Body of pancreas (tissue), 4 donors: ENCODE results near the gene DNAJC8. TPM values are rescaled to one million over a fixed set of nuclear protein-coding genes. Genes with fewer than 3 reads are reported as not detected.
A peak's percentile ranks its signal among the peaks of the same experiment; 100 is the strongest.

Source experiments
- ATAC-seq: fragments of 150-250 bp; one replicate; pipeline ENCODE4 v1.9.1; 2016
- DNase-seq, 4 donors: peaks; one replicate each; pipeline ENCODE4 v3.0.0-alpha.2; 2019
- H3K27ac ChIP-seq, 4 donors: fragments of 200-600 bp; sonication (generic); 1 replicate in 3 of 4; 2 replicates in 1 of 4; pipeline versions ENCODE4 v1.5.1 to v1.6.1; 2016 to 2019; ENCODE audit warnings: mild to moderate bottlenecking in 1 of 4, mixed read lengths in 1 of 4, moderate library complexity in 1 of 4
- H3K27me3 ChIP-seq, 2 donors: fragments of 200-600 bp; sonication (generic); one replicate each; pipeline ENCODE4 v1.6.0; 2016; ENCODE audit warnings: mild to moderate bottlenecking in 1 of 2
- H3K36me3 ChIP-seq, 2 donors: fragments of 200-600 bp; sonication (generic); replicated peaks in 1 of 2; 2 replicates each; pipeline ENCODE4 v1.5.1; 2016; ENCODE audit warnings: low read depth in 2 of 2; ENCODE audit not compliant: insufficient read depth in 1 of 2
- H3K4me1 ChIP-seq: fragments of 200-600 bp; sonication (generic); one replicate; pipeline ENCODE4 v1.6.0; 2016
- H3K4me3 ChIP-seq, 2 donors: fragments of 200-600 bp; sonication (generic); 1 replicate in 1 of 2; 2 replicates in 1 of 2; pipeline ENCODE4 v1.5.1; 2016 to 2019
- H3K9me3 ChIP-seq, 3 donors: fragments of 200-600 bp; sonication (generic); 1 replicate in 2 of 3; 2 replicates in 1 of 3; pipeline ENCODE4 v1.5.1; 2016
- POLR2A ChIP-seq, 3 donors: fragments of 450-650 bp; IDR thresholded peaks; one replicate each; pipeline ENCODE4 v1.6.1; 2016; ENCODE audit warnings: antibody characterized with exemption in 3 of 3, mild to moderate bottlenecking in 2 of 3
- WGBS, 2 donors: methylation state at CpG; one replicate each; pipeline ENCODE4 v1.1.5; 2017; 5-methylcytosine and 5-hydroxymethylcytosine counted together
- intact Hi-C: fragments of 100-400 bp; cut with DNase I; formaldehyde crosslinking; loops from one replicate; pipeline ENCODE4 v1.15.1; 2023
- total RNA-seq, 2 donors: library from RNA; depleted of rRNA; stranded (reverse); fragments of >200 nt; gene quantifications; one replicate each; pipeline ENCODE4 v1.1.0, GENCODE V29; 2016
- TF ChIP-seq, protein P1 (sequence below), 7 experiments: fragments of 450-650 bp in 4 of 7; fragments of 200-600 bp in 3 of 7; sonication (generic) in 3 of 7; IDR thresholded peaks; one replicate each; pipeline ENCODE4 v1.5.1; 2016 to 2019; ENCODE audit warnings: antibody characterized with exemption in 7 of 7

The DNAJC8 gene
- total RNA-seq, 2 donors from 2014 or later: 18.7 to 53.1 TPM

- Histone ChIP-seq H3K27me3 (no peaks in the 10 kb centered on the region), H3K27ac (no peak overlapping the region), H3K4me1 (no peaks in the 10 kb centered on the region), H3K9me3 (no peaks in the 10 kb centered on the region), H3K4me3 (no peak overlapping the region), H3K36me3 (peaks cover 0 to 14% of the 10 kb centered on the region in 2 donors)
- TF ChIP-seq, protein P1, sequence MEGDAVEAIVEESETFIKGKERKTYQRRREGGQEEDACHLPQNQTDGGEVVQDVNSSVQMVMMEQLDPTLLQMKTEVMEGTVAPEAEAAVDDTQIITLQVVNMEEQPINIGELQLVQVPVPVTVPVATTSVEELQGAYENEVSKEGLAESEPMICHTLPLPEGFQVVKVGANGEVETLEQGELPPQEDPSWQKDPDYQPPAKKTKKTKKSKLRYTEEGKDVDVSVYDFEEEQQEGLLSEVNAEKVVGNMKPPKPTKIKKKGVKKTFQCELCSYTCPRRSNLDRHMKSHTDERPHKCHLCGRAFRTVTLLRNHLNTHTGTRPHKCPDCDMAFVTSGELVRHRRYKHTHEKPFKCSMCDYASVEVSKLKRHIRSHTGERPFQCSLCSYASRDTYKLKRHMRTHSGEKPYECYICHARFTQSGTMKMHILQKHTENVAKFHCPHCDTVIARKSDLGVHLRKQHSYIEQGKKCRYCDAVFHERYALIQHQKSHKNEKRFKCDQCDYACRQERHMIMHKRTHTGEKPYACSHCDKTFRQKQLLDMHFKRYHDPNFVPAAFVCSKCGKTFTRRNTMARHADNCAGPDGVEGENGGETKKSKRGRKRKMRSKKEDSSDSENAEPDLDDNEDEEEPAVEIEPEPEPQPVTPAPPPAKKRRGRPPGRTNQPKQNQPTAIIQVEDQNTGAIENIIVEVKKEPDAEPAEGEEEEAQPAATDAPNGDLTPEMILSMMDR (IDR thresholded peaks at IDR 0.05): no peak
- TF ChIP-seq POLR2A (IDR thresholded peaks at IDR 0.05): no peak
- 83 to 88% methylated on average over 2 of the region's 2 CpGs for WGBS, 2 donors
- DNase-seq (no peak), ATAC-seq (no peak)
- intact Hi-C loops: no loop called here
Observed at GRCh38 chr1:28213315-28213714, 19.5 kb downstream of the DNAJC8 start.

GRCh38 chr1:28209700-28210099, 23.1 kb downstream of the DNAJC8 start:
- Histone ChIP-seq H3K9me3 (no peaks in the 10 kb centered on the region), H3K36me3 (peaks cover 0 to 15% of the 10 kb centered on the region in 2 donors), H3K27me3 (no peaks in the 10 kb centered on the region), H3K4me1 (peaks cover 9% of the 10 kb centered on the region), H3K27ac (no peak overlapping the region), H3K4me3 (no peak overlapping the region)
- intact Hi-C loops: no loop called here
- WGBS, 2 donors: 75 to 76% methylated on average over 1 of the region's 1 CpG
- no peak for DNase-seq
- ATAC-seq: no peak
- TF ChIP-seq, protein P1 (IDR thresholded peaks at IDR 0.05): no peak
- TF ChIP-seq POLR2A (IDR thresholded peaks at IDR 0.05): no peak

GRCh38 chr1:28208818-28209441, 23.9 kb downstream of the DNAJC8 start:
- Histone ChIP-seq H3K4me1 (peaks cover 9% of the 10 kb centered on the region), H3K27ac (no peak overlapping the region), H3K27me3 (no peaks in the 10 kb centered on the region), H3K9me3 (no peaks in the 10 kb centered on the region), H3K36me3 (peaks cover 0 to 18% of the 10 kb centered on the region in 2 donors), H3K4me3 (no peak overlapping the region)
- peak; percentile 39 to 73 (median 59) for DNase-seq
- TF ChIP-seq, protein P1 (IDR thresholded peaks at IDR 0.05): peak; percentile 26 to 65 (median 59)
- no peak for TF ChIP-seq POLR2A (IDR thresholded peaks at IDR 0.05)
- intact Hi-C loops: no loop called here
- ATAC-seq: peak; percentile 63
- WGBS, 2 donors: 29 to 32% methylated on average over 4 of the region's 4 CpGs

- Histone ChIP-seq H3K27ac (no peak overlapping the region), H3K27me3 (no peaks in the 10 kb centered on the region), H3K4me3 (no peak overlapping the region), H3K36me3 (peaks cover 5 to 36% of the 10 kb centered on the region in 2 donors), H3K9me3 (no peaks in the 10 kb centered on the region), H3K4me1 (peaks cover 9% of the 10 kb centered on the region)
- TF ChIP-seq, protein P1 (IDR thresholded peaks at IDR 0.05): no peak
- no peak for TF ChIP-seq POLR2A (IDR thresholded peaks at IDR 0.05)
- intact Hi-C loops: no loop called here
- 55 to 58% methylated on average over 4 of the region's 4 CpGs for WGBS, 2 donors
- DNase-seq: peak in 1 of 4 donors; percentile 35
- no peak for ATAC-seq
Observed at GRCh38 chr1:28205243-28205642, 27.6 kb downstream of the DNAJC8 start.
